CMK (cell line): ENCODE measurements around the gene ABHD11.
A peak's percentile ranks its signal among the peaks of the same experiment; 100 is the strongest.
"Not testable (repeated sequence)": the region's sequence is repeated elsewhere in the genome, so short reads cannot be mapped to it uniquely, and the experiment has no call there.

Experiments
- DNase-seq: peaks from one replicate; pipeline ENCODE4 v3.0.0-alpha.2; 2010; ENCODE audit warnings: low read depth

Gene ABHD11

DNA sequence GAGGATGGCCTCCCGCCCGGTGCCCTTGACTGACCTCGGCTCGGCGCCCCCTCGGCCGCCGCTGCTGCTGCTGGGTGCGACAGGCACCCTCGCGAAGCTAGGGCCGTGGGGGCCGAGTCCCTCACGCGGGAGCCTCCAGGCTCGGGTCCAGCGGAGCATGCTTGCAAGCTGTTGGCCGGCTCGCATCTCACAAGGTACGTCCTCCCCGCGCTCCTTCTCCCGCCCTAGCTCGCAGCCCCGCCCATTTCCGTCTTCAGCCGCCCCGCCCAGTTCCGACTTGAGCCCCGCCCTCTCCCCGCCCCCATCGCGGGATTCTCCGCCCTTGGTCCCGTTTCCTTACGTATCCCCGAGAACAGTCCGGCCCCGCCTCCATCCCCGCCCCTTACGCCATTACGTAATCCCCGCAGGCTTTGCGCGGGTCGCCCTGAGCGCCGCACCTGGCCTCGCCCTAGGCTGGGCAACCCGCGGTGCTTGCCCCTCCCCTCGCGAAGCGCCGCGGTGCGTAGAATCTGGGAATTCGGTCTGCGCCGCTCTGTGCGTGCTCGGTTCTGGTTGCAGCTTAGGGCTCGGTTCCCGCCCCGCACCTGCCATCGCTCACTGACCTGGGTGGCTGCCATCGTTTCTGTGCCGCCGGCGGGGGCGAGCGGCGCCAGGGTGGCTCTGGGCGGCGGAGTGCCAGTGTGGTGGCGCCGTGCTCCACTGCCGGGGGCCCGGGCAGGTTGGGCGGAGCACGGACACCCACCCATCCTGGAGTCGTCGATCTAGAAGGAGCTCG, at the start of gene ABHD11:
TSS of gene ABHD11 (minus strand) at position 191 of the 775 bp plus-strand sequence. CDS start at position 159, 32 bp downstream.
- DNase-seq: peak; percentile 92

- not testable (repeated sequence) for DNase-seq
Measured at GRCh38 chr7:73787786-73788048, 49.1 kb upstream of the ABHD11 start.

DNA sequence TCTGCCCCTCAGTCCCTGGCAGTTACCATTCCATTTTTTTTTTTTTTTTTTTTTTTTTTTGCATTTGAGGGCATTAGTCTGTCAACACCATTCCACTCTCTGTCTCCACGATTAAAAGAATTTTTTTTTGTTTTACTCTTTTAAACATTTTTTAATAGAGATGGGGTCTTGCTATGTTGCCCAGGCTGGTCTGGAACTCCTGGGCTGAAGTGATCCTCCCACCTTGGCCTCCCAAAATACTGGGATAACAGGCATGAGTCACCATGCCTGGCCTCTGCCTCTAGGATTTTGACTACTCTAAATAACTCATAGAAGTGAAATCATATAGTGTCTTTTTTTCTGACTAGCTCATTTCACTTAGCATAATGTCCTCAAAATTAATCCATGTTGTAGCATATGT, 48.0 kb upstream of the ABHD11 start:
- DNase-seq: no peak

GRCh38 chr7:73779517-73779916, 40.9 kb upstream of the ABHD11 start:
- DNase-seq: no peak

GRCh38 chr7:73778801-73779389, 40.3 kb upstream of the ABHD11 start:
- DNase-seq: no peak

DNA sequence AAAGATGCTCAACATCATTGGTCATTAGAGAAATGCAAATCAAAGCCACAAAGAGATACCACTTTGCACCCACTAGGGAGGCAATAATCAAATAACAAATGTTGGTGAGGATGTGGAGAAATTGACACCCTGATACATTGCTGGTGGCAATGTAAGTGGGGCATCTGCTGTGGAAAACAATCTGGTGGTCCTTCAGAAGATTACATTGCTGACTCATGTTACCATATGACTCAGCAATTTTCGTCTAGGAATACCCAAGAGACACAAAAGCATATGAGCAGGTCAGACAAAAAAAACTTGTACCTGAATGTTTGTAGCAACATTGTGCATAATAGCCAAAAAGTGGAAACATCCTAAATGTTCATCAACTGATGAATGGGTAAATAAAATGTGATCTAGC, 36.3 kb upstream of the ABHD11 start:
- DNase-seq: no peak

DNA sequence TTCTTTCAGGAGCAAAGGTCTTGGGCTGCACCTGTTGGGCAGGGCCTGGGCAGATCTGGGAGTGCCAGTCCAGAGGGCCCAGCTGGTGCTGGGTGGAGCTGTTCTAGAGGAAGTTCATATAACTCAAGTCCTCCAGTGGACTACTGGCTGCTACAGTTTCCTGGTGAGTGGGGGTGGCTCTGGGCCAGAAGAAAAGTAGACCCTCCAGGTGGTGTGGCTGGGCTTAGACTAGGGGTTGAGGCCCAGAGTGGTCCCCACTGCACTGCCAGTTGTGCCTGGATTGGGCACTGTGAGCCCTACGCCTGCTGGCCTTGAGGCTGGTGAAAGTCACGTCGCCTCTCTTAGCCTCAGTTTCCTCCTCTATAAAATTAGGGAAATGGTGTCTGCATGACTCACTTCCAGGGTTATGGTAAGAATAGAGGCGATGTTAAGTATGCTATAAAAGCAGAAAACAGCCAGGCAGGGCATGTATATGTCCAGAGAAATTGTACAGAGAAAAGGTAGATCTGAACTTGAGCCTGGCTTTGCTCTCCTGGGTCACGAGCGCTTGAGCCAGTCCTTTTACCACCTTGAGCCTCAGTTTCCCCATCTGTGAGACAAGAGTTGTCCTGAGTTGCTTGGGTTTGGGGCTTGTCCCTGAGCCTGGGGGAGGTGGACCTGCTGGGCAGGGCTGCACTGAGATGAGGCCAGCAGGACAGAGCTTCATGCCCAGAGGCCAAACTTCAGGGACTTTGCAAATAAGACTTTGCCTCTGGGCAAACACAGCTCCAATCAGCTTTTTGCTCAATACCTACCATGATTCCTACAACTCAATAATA, 35.3 kb upstream of the ABHD11 start:
- DNase-seq: no peak

DNA sequence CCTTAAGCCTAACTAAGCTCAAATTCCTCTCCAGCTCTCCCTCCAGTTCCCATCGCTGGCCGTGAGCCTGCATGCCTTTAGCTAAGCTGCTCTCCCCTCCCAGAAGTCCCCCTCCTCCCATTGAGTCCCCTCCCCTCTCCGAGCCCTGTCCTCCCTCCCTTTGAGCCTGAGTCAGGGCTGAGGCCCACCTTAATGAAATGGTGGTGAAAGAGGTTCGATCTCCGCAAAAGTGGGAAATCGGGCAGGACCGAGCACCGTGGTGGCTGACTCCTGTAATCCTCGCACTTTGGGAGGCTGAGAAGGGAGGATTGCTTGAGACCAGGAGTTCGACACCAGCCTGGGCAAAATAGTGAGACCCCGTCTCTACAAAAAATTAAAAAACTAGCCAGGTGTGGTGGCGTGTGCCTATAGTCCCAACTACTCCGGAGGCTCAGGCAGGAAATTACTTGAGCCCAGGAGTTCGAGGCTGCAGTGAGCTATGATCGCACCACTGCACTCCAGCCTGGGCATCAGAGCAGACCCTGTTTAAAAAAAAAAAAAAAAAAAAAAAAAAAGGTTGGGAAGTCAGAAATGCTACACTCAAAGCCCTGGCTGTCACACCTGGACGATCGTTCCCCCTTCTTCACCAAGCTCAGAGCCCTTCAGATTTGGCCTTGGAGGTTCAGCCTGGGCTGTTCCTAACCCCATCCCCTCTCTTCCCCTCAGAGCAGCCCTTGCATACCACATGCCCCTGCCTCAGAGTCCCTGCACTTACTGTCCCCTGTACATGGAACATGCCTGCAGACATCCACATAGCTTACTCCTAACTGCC, 32.5 kb upstream of the ABHD11 start:
- DNase-seq: no peak

GRCh38 chr7:73770002-73770859, 31.6 kb upstream of the ABHD11 start, which contains the start of gene CLDN3:
Gene CLDN3, minus strand, starts transcription at chr7:73770270. Its CDS starts 221 bp downstream, at chr7:73770049.
- no peak for DNase-seq

DNA sequence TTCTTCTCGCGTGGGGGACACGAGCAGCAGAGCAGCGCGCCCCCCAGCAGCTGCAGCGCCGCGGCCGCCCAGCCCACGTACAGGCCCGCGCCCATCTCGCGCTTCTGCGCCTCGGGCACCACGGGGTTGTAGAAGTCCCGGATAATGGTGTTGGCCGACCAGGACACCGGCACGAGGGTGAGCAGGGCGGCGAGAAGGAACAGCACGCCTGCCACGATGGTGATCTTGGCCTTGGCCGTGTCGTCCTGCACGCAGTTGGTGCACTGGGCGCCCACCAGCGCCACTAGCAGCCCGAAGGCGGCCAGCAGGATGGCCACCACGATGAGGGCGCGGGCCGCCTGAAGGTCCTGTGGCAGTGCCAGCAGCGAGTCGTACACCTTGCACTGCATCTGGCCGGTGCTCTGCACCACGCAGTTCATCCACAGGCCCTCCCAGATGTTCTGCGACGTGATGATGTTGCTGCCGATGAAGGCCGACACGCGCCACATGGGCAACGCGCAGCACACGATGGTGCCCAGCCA, 30.9 kb upstream of the ABHD11 start:
- DNase-seq: no peak

- DNase-seq: no peak
Measured at GRCh38 chr7:73768641-73769480, 30.3 kb upstream of the ABHD11 start.

DNA sequence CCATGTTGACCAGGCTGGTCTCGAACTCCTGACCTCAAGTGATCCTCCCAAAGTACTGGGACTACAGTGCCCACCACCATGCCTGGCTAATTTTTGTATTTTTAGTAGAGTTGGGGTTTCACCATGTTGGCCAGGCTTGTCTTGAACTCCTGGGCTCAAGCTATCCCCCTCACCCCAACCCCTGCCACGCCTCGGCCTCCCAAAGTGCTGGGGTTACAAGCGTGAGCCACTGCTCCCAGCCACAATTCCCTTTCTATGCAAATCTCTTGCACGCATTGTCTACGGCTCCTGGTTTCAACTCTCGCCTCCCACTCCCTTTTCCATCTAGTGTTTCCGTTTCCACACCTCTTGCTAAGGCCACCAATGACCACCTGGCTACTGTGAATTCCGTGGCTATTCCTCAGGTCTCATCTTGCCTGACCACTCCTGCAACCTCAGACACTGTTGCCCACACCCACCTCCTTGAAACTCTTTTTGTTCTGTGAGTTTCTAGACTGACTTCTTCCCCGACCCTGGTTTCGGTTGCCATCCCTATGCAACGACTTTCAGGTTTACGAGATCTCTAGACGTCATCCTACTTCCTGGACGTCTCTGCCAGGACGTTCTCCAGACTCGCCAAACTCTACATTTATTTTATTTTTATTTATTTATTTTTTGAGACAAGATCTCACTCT, 28.1 kb upstream of the ABHD11 start:
- DNase-seq: no peak

DNA sequence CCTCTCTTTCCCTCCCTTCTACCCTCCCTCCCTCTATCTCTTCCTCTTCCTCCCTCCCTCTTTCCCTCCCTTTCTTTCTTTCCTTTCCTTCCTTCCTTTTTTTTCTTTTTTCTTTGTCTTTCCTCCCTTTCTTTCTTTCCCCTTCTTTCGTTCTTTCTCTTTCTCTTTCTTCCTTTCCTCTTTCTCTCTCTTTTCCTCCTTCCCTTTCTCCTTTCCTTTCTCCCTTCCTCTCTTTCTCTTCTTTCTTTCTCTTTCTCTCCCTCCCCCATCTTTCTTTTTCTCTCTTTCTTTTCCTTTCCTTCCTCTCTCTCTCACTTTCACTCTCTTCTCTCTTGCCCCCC, 24.0 kb upstream of the ABHD11 start:
- DNase-seq: no peak

DNA sequence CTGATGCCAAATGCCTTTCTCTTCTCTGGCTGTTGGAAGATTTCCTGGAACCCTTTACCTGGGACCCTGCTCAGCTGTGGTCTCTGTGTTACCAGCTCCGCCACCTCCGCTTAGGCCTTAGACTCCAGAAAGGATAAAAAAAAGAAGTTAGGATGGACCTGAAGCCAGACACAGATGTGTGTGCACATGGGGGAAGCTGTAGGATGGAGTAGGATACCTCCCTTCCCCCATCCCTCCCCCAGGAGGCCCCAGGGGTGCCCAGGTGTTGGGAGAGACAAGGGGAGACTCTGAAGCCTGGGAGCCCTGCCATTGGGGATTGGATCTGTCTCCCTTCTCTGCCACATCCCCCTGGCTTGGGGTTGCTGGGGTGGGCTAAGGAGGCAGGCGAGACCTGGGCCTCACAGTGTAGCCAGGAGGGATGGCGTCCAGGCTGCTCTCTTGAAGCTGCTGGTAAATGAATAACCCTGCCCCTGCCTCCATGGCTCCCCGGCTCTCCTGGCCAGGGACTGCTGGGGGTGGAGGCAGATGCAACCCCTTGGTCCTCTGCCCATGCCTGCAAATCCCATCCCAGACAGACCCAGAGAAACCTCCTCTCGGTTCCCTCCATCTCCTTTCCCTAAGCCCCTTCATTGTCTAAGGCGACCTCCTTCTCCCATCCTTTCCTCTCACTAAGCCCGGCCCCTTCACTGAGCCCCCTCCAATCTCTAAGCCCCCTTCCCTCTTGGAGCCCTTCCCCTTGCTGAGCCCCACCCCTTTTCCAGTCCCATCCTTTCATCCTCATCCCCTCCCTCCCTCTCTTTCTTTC, 23.5 kb upstream of the ABHD11 start:
- no peak for DNase-seq

DNA sequence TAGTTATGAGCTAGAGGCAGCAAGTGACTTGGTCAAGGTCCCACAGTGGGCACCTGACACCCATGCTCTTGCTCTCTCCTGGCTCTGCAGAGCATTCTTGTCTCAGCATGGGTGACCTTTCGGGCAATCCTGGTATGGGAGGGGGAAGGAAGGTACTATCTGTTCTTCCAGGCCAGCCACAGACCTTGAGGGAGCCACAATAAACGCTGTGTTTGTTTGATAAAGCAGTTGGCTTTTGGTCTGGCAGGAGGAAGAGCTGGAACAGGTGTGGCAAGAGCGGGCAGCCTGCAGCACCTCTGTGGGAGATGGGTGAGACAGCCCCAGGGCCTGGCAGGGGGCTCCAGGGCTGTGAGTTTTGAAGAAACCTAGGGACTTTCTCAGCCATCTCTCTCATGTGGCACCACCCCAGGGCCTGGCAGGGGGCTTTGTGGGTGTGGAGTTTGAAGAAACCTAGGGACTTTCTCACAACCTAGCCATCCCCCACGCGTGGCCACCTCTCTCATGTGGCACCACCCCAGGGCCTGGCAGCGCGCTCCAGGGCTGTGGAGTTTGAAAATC, 20.1 kb upstream of the ABHD11 start:
- DNase-seq: peak; percentile 58

DNA sequence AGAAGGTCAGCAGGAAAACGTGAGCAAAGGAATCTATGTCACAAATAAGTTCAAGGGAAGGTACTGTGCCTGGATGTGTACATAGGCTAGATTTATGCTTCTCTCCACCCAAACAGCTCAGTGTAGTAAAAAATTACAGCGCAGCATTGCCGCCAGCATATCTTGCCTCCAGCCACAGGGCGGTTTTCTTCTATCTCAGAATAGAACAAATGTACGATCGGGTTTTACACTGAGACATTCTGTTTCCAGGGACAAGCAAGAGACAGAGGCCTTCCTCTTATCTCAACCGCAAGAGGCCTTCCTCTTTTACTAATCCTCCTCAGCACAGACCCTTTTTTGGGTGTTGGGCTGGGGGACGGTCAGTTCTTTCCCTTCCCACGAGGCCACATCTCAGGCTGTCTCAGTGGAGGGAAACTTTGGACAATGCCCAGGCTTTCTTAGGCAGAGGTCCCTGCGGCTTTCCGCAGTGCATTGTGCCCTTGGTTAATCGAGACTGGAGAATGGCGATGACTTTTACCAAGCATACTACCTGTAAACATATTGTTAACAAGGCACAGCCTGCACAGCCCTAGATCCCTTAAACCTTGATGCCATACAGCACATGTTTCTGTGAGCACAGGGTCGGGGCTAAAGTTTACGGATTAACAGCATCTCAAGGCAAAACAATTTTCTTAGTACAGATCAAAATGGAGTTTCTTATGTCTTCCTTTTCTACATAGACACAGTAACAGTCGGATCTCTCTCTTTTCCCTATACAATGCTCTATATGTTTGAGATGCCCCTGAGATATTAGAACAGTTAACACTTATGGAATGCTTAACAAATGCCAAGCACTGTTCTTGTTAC, 11.6 kb upstream of the ABHD11 start:
- peak; percentile 63 for DNase-seq

- DNase-seq: no peak
Measured at GRCh38 chr7:73746378-73746777, 7.8 kb upstream of the ABHD11 start.
